ENCODE data around the gene FUT7.
"Not testable (repeated sequence)": the region's sequence is repeated elsewhere in the genome, so short reads cannot be mapped to it uniquely, and the experiment has no call there.

FUT7 gene

GRCh38 chr9:137034709-137035506 is 3.0 kb upstream of the FUT7 start:
- DNase-seq (ENCODE audit: low spot score) = no peak
- Histone ChIP-seq H3K27ac (peak overlapping the region in 1 of 2 donors; percentile 30), H3K4me3 (peak overlapping the region; percentile 30)
- peak; percentile 90 for TF ChIP-seq CTCF (IDR thresholded peaks at IDR 0.05)

GRCh38 chr9:137034039-137034708 is 2.3 kb upstream of the FUT7 start:
- H3K27ac ChIP-seq = peak overlapping the region in 1 of 2 donors; percentile 30

GRCh38 chr9:137033481-137033880 is 1.6 kb upstream of the FUT7 start:
- H3K27ac ChIP-seq = peak overlapping the region in 1 of 2 donors; percentile 30
- peak overlapping the region; percentile 53 for H3K4me3 ChIP-seq
- DNase-seq (ENCODE audit: low spot score) = not testable (repeated sequence)

More at GRCh38 chr9:137034039-137034708, 2.3 kb upstream of the FUT7 start:
- no peak for TF ChIP-seq CTCF (IDR thresholded peaks at IDR 0.05)
- no peak for DNase-seq (ENCODE audit: low spot score)
- peak overlapping the region; percentile 53 for H3K4me3 ChIP-seq

GRCh38 chr9:137032858-137033257 is 970 bp upstream of the FUT7 start:
- peak overlapping the region; percentile 45 for H3K4me3 ChIP-seq
- peak overlapping the region in 1 of 2 donors; percentile 74 for H3K27ac ChIP-seq
- TF ChIP-seq CTCF (IDR thresholded peaks at IDR 0.05) = no peak
- no peak for DNase-seq (ENCODE audit: low spot score)

- Histone ChIP-seq H3K27ac (peak overlapping the region in 1 of 2 donors; percentile 74), H3K4me3 (no peak overlapping the region)
- no peak for DNase-seq (ENCODE audit: low spot score)
- no peak for TF ChIP-seq CTCF (IDR thresholded peaks at IDR 0.05)
Measured at GRCh38 chr9:137030538-137031527, 1.1 kb downstream of the FUT7 start.

- DNase-seq (ENCODE audit: low spot score) = no peak
- TF ChIP-seq CTCF (IDR thresholded peaks at IDR 0.05) = no peak
- no peak overlapping the region for H3K4me3 ChIP-seq
- no peak overlapping the region for H3K27ac ChIP-seq
Measured at GRCh38 chr9:137030006-137030405, 1.9 kb downstream of the FUT7 start.
